GM12878 (cell line): Measurements from ENCODE around the gene TRAF3. TPM values are rescaled to one million over a fixed set of nuclear protein-coding genes. Genes with fewer than 3 reads are reported as not detected.

Source experiments
- CEBPZ ChIP-seq: fragments of 150-350 bp; IDR thresholded peaks from 2 replicates; pipeline ENCODE4 v1.6.1; 2016; ENCODE audit warnings: low read depth, low read length
- CHD4 ChIP-seq: fragments of 200-600 bp; sonication (generic); IDR thresholded peaks from 2 replicates; pipeline ENCODE4 v1.6.1; 2016; ENCODE audit warnings: mild to moderate bottlenecking
- EED ChIP-seq: sonication (generic); IDR thresholded peaks from 2 replicates; pipeline ENCODE4 v1.6.1; 2016; ENCODE audit warnings: antibody characterized with exemption, low read depth
- EGR1 ChIP-seq, 2 experiments: IDR thresholded peaks; 1 replicate in 1 of 2; 2 replicates in 1 of 2; pipeline ENCODE4 v1.6.1; 2011 to 2012; ENCODE audit warnings: low read depth in 2 of 2, low read length in 2 of 2, borderline replicate concordance in 1 of 2, mild to moderate bottlenecking in 1 of 2, moderate library complexity in 1 of 2
- JUND ChIP-seq: IDR thresholded peaks from 2 replicates; pipeline ENCODE4 v1.6.1; 2012; ENCODE audit warnings: low read depth, mild to moderate bottlenecking, low read length, improper control_type of control experiment, moderate library complexity
- MEF2B ChIP-seq: fragments of 450-650 bp; IDR thresholded peaks from 2 replicates; pipeline ENCODE4 v1.6.1; 2018; ENCODE audit warnings: mild to moderate bottlenecking, moderate library complexity; ENCODE audit not compliant: partially characterized antibody, poor library complexity, severe bottlenecking
- POLR2A ChIP-seq: IDR thresholded peaks from 2 replicates; pipeline ENCODE4 v1.6.1; 2011; ENCODE audit warnings: low read depth, mild to moderate bottlenecking, low read length
- RELA ChIP-seq: fragments of 450-650 bp; IDR thresholded peaks from 2 replicates; pipeline ENCODE4 v1.8.0; 2014; ENCODE audit warnings: borderline replicate concordance; ENCODE audit not compliant: partially characterized antibody
- REST ChIP-seq: IDR thresholded peaks from 2 replicates; pipeline ENCODE4 v1.6.1; 2012; ENCODE audit warnings: mild to moderate bottlenecking, low read depth, low read length
- SMAD1 ChIP-seq: fragments of 450-650 bp; IDR thresholded peaks from 2 replicates; pipeline ENCODE4 v1.6.1; 2018; ENCODE audit warnings: mild to moderate bottlenecking, low read depth; ENCODE audit not compliant: partially characterized antibody
- SMAD5 ChIP-seq: IDR thresholded peaks from 2 replicates; pipeline ENCODE4 v1.6.1; 2016; ENCODE audit warnings: antibody characterized with exemption, low read depth
- USF2 ChIP-seq: IDR thresholded peaks from 2 replicates; pipeline ENCODE4 v1.6.1; 2011; ENCODE audit warnings: low read depth, low read length, improper control_type of control experiment, borderline replicate concordance
- ZBED1 ChIP-seq: IDR thresholded peaks from 2 replicates; pipeline ENCODE4 v1.6.1; 2016; ENCODE audit warnings: borderline replicate concordance
- ZBTB4 ChIP-seq: fragments of 450-650 bp; formaldehyde crosslinking; IDR thresholded peaks from 2 replicates; pipeline ENCODE4 v1.4.0; 2022; ENCODE audit warnings: mild to moderate bottlenecking, moderate library complexity
- ZNF384 ChIP-seq: IDR thresholded peaks from 2 replicates; pipeline ENCODE4 v1.6.1; 2012; ENCODE audit warnings: low read depth, mild to moderate bottlenecking, low read length, improper control_type of control experiment, borderline replicate concordance
- polyA plus RNA-seq, 11 experiments: library from polyadenylated mRNA; depleted of rRNA in 4 of 11; unstranded in 6 of 11; stranded (reverse) in 5 of 11; fragments of >200 nt; fragmentation: Nextera tagmentation in 4 of 11; fragmentation: Illumina TruSeq in 1 of 11; extraction: Ambion mirVana in 4 of 11; extraction: Trizol in 1 of 11; gene quantifications; 1 replicate in 1 of 11; 2 replicates in 10 of 11; pipeline versions ENCODE4 v1.2.1 to v1.2.3, GENCODE V29; 2011 to 2016; ENCODE audit warnings: inconsistent platforms in 2 of 11, missing spikeins in 2 of 11, low read depth in 1 of 11
- total RNA-seq, 4 experiments: library from RNA; depleted of rRNA in 3 of 4; stranded (reverse); fragments of >200 nt in 3 of 4; fragmentation: Illumina TruSeq in 1 of 4; extraction: Trizol in 1 of 4; gene quantifications; 2 replicates each; pipeline versions ENCODE4 v1.2.1 to v1.2.3, GENCODE V29; 2013 to 2021
- TF ChIP-seq, protein P1 (sequence below): fragments of 450-650 bp; IDR thresholded peaks from 2 replicates; pipeline ENCODE4 v1.6.1; 2017; ENCODE audit warnings: borderline replicate concordance
- TF ChIP-seq, protein P2 (sequence below): fragments of 450-650 bp; IDR thresholded peaks from 2 replicates; pipeline ENCODE4 v1.6.1; 2014; ENCODE audit warnings: mild to moderate bottlenecking

Gene TRAF3
- total and polyA plus RNA-seq, 10 of the 15 experiments (the other 5 are each of a cell fraction or from before 2014, with no cell fraction given), result 3.0 to 70.1 (median 36.5) TPM

DNA sequence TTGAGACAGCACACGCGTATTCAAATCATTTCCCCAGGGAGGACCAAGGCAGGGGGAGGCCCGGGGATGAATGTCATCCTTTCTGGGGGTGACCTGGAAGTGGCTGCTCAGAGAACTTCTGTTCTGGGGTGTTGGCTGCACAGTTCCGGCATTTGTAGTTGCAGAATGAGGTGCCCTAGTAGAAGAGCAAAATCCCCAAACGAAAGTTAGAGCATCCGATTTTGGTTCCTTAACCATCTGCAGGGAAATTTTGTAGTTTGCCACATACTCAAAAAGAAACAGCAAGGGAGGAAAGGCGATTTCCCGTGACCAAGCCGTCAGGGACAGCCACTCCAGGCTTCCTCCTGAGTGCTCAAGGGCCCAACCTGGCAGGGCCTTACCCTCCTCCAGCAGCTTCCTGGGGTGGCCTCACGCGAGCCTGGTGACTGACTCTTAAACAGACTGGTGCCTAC is 13.0 kb upstream of the TRAF3 start (continued):
- no peak for TF ChIP-seq REST
- peak; percentile 95 for TF ChIP-seq RELA
- TF ChIP-seq CHD4, result no peak
- no peak for TF ChIP-seq ZBED1
- TF ChIP-seq, protein P1, sequence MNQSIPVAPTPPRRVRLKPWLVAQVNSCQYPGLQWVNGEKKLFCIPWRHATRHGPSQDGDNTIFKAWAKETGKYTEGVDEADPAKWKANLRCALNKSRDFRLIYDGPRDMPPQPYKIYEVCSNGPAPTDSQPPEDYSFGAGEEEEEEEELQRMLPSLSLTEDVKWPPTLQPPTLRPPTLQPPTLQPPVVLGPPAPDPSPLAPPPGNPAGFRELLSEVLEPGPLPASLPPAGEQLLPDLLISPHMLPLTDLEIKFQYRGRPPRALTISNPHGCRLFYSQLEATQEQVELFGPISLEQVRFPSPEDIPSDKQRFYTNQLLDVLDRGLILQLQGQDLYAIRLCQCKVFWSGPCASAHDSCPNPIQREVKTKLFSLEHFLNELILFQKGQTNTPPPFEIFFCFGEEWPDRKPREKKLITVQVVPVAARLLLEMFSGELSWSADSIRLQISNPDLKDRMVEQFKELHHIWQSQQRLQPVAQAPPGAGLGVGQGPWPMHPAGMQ, result no peak
- peak; percentile 16; the same call in 1 of the 2 replicates for TF ChIP-seq JUND
- TF ChIP-seq EED, result peak; percentile 96
- TF ChIP-seq SMAD5, result no peak
- TF ChIP-seq, protein P2, sequence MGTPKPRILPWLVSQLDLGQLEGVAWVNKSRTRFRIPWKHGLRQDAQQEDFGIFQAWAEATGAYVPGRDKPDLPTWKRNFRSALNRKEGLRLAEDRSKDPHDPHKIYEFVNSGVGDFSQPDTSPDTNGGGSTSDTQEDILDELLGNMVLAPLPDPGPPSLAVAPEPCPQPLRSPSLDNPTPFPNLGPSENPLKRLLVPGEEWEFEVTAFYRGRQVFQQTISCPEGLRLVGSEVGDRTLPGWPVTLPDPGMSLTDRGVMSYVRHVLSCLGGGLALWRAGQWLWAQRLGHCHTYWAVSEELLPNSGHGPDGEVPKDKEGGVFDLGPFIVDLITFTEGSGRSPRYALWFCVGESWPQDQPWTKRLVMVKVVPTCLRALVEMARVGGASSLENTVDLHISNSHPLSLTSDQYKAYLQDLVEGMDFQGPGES, result no peak
- TF ChIP-seq ZNF384, result no peak
- no peak for TF ChIP-seq USF2
- no peak for TF ChIP-seq CEBPZ
- TF ChIP-seq MEF2B, result peak; percentile 98
- peak in 1 of 2 experiments; percentile 73; a peak in 1 of 3 replicates for TF ChIP-seq EGR1 (IDR thresholded peaks at IDR 0.05; ENCODE audit: borderline replicate concordance in 1 of 2, low read depth in 2 of 2, low read length in 2 of 2)
- no peak for TF ChIP-seq ZBTB4 (CRISPR knock-in tag)
- TF ChIP-seq SMAD1, result peak; percentile 42
- TF ChIP-seq POLR2A, result no peak
